Measurements from ENCODE around the gene KLC3.

The KLC3 gene

DNA sequence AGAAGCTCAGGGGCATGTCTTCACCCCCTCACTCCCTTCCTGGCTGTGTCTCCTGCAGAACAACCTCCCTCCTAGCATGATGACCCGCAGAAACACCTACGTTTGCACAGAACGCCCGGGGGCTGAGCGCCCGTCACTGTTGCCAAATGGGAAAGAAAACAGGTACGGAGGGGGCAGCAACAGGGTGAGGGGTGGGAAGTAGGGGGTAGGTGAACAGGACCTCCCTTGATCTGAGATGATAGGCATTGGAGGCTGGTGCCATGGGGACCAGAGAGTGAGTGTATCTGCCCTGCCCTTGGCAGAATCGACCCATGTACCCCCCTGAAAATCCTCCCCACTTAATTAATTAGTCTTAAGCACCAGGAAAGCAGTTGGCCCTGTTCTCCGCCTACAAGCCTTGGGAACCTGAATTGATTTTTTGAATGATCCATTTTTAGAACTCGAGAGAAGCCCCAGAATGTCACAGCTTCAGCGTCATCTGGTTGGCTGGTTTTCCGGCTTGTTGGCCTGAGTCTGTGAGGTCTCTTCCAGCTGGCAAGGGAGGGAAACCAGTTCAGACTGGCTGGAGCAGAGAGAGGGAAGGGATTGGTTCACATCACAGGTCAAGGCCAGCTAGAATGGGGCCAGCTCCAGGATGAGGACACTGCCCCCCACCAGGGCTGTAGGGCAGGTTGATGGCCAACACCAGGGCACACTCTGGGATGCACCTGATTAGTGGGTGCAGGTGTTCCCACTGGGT is 46.1 kb upstream of the KLC3 start:
- Histone ChIP-seq H2AFZ (ENCODE audit: low read depth, low read length, severe bottlenecking) (no peak overlapping the region), H3K9me2 (replicated peaks; ENCODE audit: insufficient read depth, low read length) (no peaks in the 10 kb centered on the region), H3K27ac (ENCODE audit: low read depth, low read length) (no peak overlapping the region), H4K20me1 (ENCODE audit: low read depth, low read length) (no peaks in the 10 kb centered on the region), H3K79me2 (ENCODE audit: insufficient read depth, low read length) (no peaks in the 10 kb centered on the region), H3K27me3 (ENCODE audit: low read length) (no peaks in the 10 kb centered on the region), H3K36me3 (ENCODE audit: low read length) (no peaks in the 10 kb centered on the region), H3K9me3 (ENCODE audit: insufficient read depth, low read length) (no peaks in the 10 kb centered on the region), H3K4me2 (ENCODE audit: low read depth, low read length, poor library complexity, severe bottlenecking) (no peak overlapping the region), H3K9ac (ENCODE audit: low read length) (no peak overlapping the region), H3K4me3 (ENCODE audit: insufficient read depth, low read length, poor library complexity, severe bottlenecking) (no peak overlapping the region), H3F3A (ENCODE audit: insufficient read depth) (no peaks in the 10 kb centered on the region)
- TF ChIP-seq, protein P1, sequence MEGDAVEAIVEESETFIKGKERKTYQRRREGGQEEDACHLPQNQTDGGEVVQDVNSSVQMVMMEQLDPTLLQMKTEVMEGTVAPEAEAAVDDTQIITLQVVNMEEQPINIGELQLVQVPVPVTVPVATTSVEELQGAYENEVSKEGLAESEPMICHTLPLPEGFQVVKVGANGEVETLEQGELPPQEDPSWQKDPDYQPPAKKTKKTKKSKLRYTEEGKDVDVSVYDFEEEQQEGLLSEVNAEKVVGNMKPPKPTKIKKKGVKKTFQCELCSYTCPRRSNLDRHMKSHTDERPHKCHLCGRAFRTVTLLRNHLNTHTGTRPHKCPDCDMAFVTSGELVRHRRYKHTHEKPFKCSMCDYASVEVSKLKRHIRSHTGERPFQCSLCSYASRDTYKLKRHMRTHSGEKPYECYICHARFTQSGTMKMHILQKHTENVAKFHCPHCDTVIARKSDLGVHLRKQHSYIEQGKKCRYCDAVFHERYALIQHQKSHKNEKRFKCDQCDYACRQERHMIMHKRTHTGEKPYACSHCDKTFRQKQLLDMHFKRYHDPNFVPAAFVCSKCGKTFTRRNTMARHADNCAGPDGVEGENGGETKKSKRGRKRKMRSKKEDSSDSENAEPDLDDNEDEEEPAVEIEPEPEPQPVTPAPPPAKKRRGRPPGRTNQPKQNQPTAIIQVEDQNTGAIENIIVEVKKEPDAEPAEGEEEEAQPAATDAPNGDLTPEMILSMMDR (IDR thresholded peaks at IDR 0.05; ENCODE audit: insufficient read depth, low read length, poor library complexity, severe bottlenecking): no peak
- TF ChIP-seq EZH2phosphoT487 (conservative IDR thresholded peaks at IDR 0.05; ENCODE audit: low read length): no peak

DNA sequence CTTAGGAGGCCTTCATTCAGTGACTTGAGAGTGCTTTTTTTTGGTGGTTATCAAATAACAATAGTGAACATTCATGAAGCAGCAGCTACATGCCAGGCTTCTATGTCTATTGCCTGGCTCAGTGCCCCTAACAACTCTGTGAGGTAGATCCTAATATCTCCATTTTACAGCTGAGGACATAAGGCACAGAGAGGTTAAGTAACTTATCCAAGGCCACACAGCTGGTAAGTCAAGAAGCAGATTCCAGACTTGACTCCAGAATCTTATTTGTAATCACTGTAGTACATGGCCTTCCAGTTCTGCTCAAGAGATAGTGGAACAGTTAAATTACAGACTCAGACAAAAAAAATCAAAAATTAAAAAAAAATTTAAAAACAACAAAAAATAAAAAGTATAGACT is 44.7 kb upstream of the KLC3 start:
- Histone ChIP-seq H3K27me3 (ENCODE audit: low read length) (no peaks in the 10 kb centered on the region), H3K79me2 (ENCODE audit: insufficient read depth, low read length) (no peaks in the 10 kb centered on the region)

DNA sequence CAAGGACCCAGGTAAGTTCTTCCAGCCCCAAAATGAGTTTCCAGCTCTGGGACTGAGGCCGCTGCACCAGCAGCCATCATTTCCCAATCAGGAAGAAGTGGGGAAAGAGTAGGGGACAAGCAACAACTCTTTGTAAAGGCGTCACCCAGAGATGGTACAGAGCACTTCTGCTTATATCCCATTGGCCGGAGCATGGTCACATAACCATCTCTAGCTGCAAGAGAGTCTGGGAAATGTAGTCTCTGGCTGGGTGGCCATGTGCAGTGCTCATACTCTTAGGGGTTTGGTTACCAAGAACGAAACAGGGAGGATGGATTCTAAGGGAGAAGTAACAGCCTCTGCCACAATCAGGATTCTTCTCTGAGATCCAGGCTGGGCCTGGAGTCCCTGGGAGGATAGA is 44.2 kb upstream of the KLC3 start:
- Histone ChIP-seq H3K79me2 (ENCODE audit: insufficient read depth, low read length) (no peaks in the 10 kb centered on the region), H3K4me2 (ENCODE audit: low read depth, low read length, poor library complexity, severe bottlenecking) (no peak overlapping the region), H3K27me3 (ENCODE audit: low read length) (no peaks in the 10 kb centered on the region), H3K27ac (ENCODE audit: low read depth, low read length) (no peak overlapping the region), H3K9me3 (ENCODE audit: insufficient read depth, low read length) (no peaks in the 10 kb centered on the region), H3K4me3 (ENCODE audit: insufficient read depth, low read length, poor library complexity, severe bottlenecking) (no peak overlapping the region), H3K36me3 (ENCODE audit: low read length) (no peaks in the 10 kb centered on the region), H3F3A (ENCODE audit: insufficient read depth) (no peaks in the 10 kb centered on the region), H3K9ac (ENCODE audit: low read length) (no peak overlapping the region), H3K9me2 (replicated peaks; ENCODE audit: insufficient read depth, low read length) (no peaks in the 10 kb centered on the region), H4K20me1 (ENCODE audit: low read depth, low read length) (no peaks in the 10 kb centered on the region), H2AFZ (ENCODE audit: low read depth, low read length, severe bottlenecking) (no peak overlapping the region)
- TF ChIP-seq, protein P1 (IDR thresholded peaks at IDR 0.05; ENCODE audit: insufficient read depth, low read length, poor library complexity, severe bottlenecking): no peak

More for the DNA sequence above, 44.7 kb upstream of the KLC3 start:
- no peak overlapping the region for H3K4me3 ChIP-seq (ENCODE audit: insufficient read depth, low read length, poor library complexity, severe bottlenecking)
- H3K36me3 ChIP-seq (ENCODE audit: low read length): no peaks in the 10 kb centered on the region
- no peak for TF ChIP-seq EZH2phosphoT487 (conservative IDR thresholded peaks at IDR 0.05; ENCODE audit: low read length)
- TF ChIP-seq, protein P1 (IDR thresholded peaks at IDR 0.05; ENCODE audit: insufficient read depth, low read length, poor library complexity, severe bottlenecking): no peak
- H3K9me3 ChIP-seq (ENCODE audit: insufficient read depth, low read length): no peaks in the 10 kb centered on the region
- no peak overlapping the region for H2AFZ ChIP-seq (ENCODE audit: low read depth, low read length, severe bottlenecking)
- no peak overlapping the region for H3K9ac ChIP-seq (ENCODE audit: low read length)
- no peaks in the 10 kb centered on the region for H3K9me2 ChIP-seq (replicated peaks; ENCODE audit: insufficient read depth, low read length)
- no peak overlapping the region for H3K27ac ChIP-seq (ENCODE audit: low read depth, low read length)
- H4K20me1 ChIP-seq (ENCODE audit: low read depth, low read length): no peaks in the 10 kb centered on the region
- no peak overlapping the region for H3K4me2 ChIP-seq (ENCODE audit: low read depth, low read length, poor library complexity, severe bottlenecking)
- H3F3A ChIP-seq (ENCODE audit: insufficient read depth): no peaks in the 10 kb centered on the region
